ENCODE data around the gene MBP.

MBP gene

GRCh38 chr18:77151033-77151771 lies 18.6 kb upstream of the MBP start:
- no peak for DNase-seq (ENCODE audit: low spot score)

GRCh38 chr18:77150588-77150987 lies 18.0 kb upstream of the MBP start:
- no peak for DNase-seq (ENCODE audit: low spot score)

- no peak for DNase-seq (ENCODE audit: low spot score)
Measured at GRCh38 chr18:77148289-77148688, 15.7 kb upstream of the MBP start.

- peak; percentile 42 for DNase-seq (ENCODE audit: low spot score)
Measured at GRCh38 chr18:77147418-77147852, 14.9 kb upstream of the MBP start.

- no peak for DNase-seq (ENCODE audit: low spot score)
Measured at GRCh38 chr18:77146249-77147080, 13.9 kb upstream of the MBP start.

GRCh38 chr18:77145364-77145901 lies 12.8 kb upstream of the MBP start:
- no peak for DNase-seq (ENCODE audit: low spot score)

GRCh38 chr18:77144451-77145118 lies 12.0 kb upstream of the MBP start:
- peak; percentile 20 for DNase-seq (ENCODE audit: low spot score)

- DNase-seq (ENCODE audit: low spot score): no peak
Measured at GRCh38 chr18:77144046-77144445, 11.5 kb upstream of the MBP start.

- no peak for DNase-seq (ENCODE audit: low spot score)
Measured at GRCh38 chr18:77143196-77143595, 10.6 kb upstream of the MBP start.

GRCh38 chr18:77141401-77142118 lies 9.0 kb upstream of the MBP start:
- no peak for DNase-seq (ENCODE audit: low spot score)

- peak; percentile 50 for DNase-seq (ENCODE audit: low spot score)
Measured at GRCh38 chr18:77140439-77141109, 8.0 kb upstream of the MBP start.

GRCh38 chr18:77140030-77140429 lies 7.4 kb upstream of the MBP start:
- no peak for DNase-seq (ENCODE audit: low spot score)

- no peak for DNase-seq (ENCODE audit: low spot score)
Measured at GRCh38 chr18:77139619-77140018, 7.0 kb upstream of the MBP start.

GRCh38 chr18:77138270-77138669 lies 5.7 kb upstream of the MBP start:
- no peak for DNase-seq (ENCODE audit: low spot score)

GRCh38 chr18:77137851-77138250 lies 5.3 kb upstream of the MBP start:
- no peak for DNase-seq (ENCODE audit: low spot score)

- no peak for DNase-seq (ENCODE audit: low spot score)
Measured at GRCh38 chr18:77136871-77137665, 4.5 kb upstream of the MBP start.

GRCh38 chr18:77136076-77136718 lies 3.6 kb upstream of the MBP start:
- DNase-seq (ENCODE audit: low spot score): no peak

- no peak for DNase-seq (ENCODE audit: low spot score)
Measured at GRCh38 chr18:77135339-77136075, 2.9 kb upstream of the MBP start.

- no peak for DNase-seq (ENCODE audit: low spot score)
Measured at GRCh38 chr18:77134611-77135010, 2.0 kb upstream of the MBP start.
